Posterior cingulate gyrus (tissue), 11 donors: ENCODE measurements around the gene PAK3.

Experiments used
- DNase-seq, 10 donors: peaks; one replicate each; pipeline versions ENCODE4 v3.0.0 to v3.0.0-alpha.2; 2020 to 2021; ENCODE audit warnings: mixed read lengths in 3 of 10
- intact Hi-C: fragments of 100-400 bp; cut with DNase I; formaldehyde crosslinking; loops from one replicate; pipeline ENCODE4 v1.15.1; 2023

The PAK3 gene

DNA sequence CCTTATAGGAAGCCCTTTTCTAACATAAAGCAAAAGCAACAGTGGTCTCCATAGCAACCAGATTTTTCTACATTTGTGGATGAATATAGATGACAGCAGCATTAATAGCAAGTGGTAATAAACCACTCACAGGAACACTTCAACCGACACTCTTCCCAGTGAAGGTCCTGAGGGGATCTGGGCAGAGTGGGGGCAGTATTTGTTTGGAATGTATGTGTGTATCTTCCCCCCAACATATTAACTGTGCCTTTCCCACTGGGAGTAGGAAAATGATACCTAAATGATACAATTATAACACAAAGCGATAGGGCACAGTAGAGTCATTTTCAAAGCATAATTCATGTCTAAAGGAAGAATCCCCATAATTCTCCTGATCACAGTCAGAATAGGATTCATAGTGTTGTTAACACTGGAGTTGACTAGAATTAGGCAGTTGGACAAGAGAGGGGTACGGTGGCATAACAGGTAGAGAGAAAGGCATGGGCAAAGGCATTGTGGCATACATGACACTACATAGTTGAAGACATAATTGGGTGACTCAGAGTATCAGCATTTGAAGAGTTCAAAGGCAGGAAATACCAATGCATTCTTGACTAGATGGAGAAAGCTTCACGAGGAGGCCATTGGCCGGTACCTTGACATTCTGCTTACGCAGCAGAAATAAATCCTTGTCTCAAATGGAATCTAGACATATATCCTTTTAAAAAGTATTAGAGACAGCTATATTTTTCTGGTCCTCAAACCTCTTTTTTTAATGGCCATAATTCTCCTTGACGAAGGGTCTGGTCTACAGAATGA is 159.1 kb downstream of the PAK3 start:
- intact Hi-C loops: no loop called here
- no peak for DNase-seq

GRCh38 chrX:111257733-111258132 is 161.7 kb downstream of the PAK3 start:
- intact Hi-C loops: no loop called here
- DNase-seq: no peak

- intact Hi-C loops: no loop called here
- DNase-seq: no peak
These were observed 163.6 kb downstream of the PAK3 start for GRCh38 chrX:111259559-111259958.

GRCh38 chrX:111260451-111260850 is 164.5 kb downstream of the PAK3 start:
- DNase-seq: no peak
- intact Hi-C loops: no loop called here

- DNase-seq: no peak
- intact Hi-C loops: no loop called here
These were observed 166.1 kb downstream of the PAK3 start for GRCh38 chrX:111262086-111262485.

DNA sequence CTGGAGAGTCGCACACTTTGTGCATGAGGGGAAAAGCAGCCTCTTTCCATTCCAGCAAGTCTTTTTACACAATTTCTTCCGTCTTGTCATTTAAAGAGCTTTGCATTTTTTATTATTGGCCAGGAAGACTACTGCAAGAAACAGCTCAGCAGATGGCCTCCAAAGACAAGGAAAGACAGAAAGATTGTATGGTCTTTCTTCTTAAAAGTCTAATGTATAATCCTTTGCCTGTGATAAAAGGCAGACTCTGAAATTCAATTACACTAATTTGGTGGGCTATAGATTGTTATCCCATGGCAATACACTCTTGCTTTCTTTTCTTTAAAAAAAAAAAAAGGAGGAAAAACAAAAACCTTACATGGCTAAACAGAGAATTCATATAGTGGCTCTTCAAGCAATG is 168.4 kb downstream of the PAK3 start:
- no peak for DNase-seq
- intact Hi-C loops: loop anchor here (2.0 kb wide), 1 partner anchor 180 kb away; no protein-coding TSS in a partner anchor

GRCh38 chrX:111265486-111265885 is 169.5 kb downstream of the PAK3 start:
- DNase-seq: no peak
- intact Hi-C loops: loop anchor here (2.0 kb wide), 1 partner anchor 179 kb away; no protein-coding TSS in a partner anchor

DNA sequence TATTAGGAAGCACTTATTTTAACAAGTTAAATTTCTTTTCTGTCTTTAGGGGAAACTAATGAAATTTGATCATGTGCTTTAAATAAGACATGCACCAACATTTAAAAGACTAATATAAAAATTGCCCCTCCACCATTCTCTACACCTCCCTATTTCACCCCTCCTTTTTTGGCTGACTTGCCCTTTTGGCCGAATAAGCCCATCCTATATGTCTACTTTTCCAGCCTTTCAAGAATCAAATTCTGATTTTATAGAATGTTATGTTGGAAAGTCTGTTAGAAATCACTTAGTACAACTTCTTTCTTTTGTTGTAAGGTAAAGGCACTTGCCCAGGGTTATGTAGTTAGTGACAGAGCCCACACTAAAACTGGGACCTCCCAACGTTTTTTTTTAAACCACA is 172.5 kb downstream of the PAK3 start:
- intact Hi-C loops: no loop called here
- no peak for DNase-seq

- intact Hi-C loops: no loop called here
- no peak for DNase-seq
These were observed 174.3 kb downstream of the PAK3 start, which contains the start of gene CAPN6 for GRCh38 chrX:111270339-111270738. CAPN6 (minus strand) TSS chrX:111270483; CDS start chrX:111263936, 6,547 bp downstream.
